NCI-H774 (cell line): ENCODE results near the gene CNOT8.
"Not testable (repeated sequence)": the region's sequence is repeated elsewhere in the genome, so short reads cannot be mapped to it uniquely, and the experiment has no call there.

Source experiments
- DNase-seq: peaks from one replicate; lab custom pipeline; 2025; lab: John Stamatoyannopoulos, UW

Gene CNOT8

DNA sequence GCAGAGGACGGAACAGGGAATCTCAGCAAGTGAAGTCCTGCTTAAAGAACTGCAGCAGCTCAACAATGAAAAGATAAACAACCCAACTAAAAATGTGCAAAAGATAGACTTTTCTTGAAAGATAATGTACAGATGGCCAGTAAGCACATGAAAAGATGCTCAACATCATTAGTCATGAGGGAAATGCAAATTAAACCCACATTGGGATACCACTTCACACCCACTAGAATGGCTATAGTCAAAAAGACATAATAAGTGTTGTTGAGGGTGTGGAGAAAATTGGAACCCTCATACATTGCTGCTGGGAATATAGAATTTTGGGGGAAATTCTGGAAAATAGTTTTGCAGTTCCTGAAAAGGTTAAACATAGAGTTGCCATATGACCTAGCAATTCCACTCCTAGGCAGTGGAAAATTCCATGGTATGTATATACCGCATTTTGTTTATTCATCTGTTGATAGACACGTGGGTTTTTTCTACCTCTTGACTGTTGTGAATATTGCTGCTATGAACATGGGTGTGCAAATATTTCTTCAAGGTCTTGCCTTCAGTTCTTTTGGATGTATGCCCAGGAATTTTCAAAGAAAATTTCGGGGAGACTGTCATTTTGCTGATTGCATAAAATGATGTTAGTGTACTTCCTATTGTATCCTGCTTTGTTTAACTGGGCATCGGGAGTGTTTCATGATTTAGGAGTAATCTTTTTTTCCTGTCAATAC lies 7.2 kb downstream of the CNOT8 start:
- DNase-seq = no peak

GRCh38 chr5:154866841-154867240 lies 8.4 kb downstream of the CNOT8 start:
- DNase-seq = no peak

DNA sequence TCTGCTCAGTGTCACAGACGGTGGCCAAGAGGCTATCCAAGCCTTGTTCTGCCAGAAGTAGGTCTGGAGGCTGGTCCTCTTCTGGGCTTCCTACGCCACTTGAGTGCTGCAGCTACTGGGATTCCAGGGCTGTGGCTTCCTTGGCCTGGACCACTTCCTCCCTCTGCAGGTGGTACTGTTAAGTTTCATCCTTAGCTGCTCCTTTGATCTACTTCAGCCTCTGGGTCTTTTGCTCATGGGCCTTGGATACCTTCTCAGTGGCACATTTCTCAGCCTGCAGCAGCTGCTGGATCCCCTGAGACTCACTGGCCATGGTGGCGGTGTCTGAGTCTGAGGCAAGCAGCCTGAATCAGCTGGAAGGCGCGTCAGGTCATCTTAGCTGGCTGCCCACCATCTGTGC lies 10.3 kb downstream of the CNOT8 start:
- DNase-seq = no peak

- no peak for DNase-seq
Measured at GRCh38 chr5:154871734-154872133, 13.3 kb downstream of the CNOT8 start.

GRCh38 chr5:154873791-154874331 lies 15.4 kb downstream of the CNOT8 start:
- no peak for DNase-seq

DNA sequence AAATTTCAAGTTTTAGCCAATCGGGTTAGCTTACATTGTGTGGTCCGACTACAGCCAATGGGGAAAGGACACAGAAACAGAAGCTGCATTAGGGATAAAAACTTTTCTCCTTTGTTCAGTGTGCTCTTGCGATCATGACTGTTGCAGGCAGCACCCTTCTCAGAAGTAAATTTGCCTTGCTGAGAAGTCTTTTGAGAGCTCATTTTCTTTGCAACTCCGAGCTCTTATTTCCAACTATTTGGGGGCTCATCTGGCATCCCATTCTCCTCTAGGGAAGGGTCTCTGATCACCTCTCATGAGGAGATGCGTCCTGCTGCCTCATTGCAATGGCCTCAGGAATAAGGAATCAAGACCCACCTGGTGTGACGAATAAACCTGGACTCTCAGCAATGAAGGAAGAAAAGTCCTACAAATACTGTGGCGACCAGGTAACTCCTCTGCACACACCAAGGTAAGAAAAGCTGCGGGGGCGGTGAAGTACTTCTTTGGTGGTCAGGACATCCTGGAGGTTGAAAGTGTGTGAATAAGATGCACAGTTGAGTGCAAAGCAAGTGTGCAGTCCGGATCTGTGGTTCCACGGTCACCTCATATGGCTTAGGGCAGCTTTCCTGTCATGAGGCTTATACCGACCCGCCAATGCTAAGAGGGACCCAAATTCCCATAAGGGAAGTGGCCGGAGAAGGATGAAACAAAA lies 20.4 kb downstream of the CNOT8 start:
- no peak for DNase-seq

- no peak for DNase-seq
Measured at GRCh38 chr5:154881986-154882385, 23.6 kb downstream of the CNOT8 start.

- no peak for DNase-seq
Measured at GRCh38 chr5:154884424-154884823, 26.0 kb downstream of the CNOT8 start.

- DNase-seq = no peak
Measured at GRCh38 chr5:154885439-154885838, 27.0 kb downstream of the CNOT8 start.

GRCh38 chr5:154892369-154892771 lies 33.9 kb downstream of the CNOT8 start:
- no peak for DNase-seq

GRCh38 chr5:154893381-154893780 lies 35.0 kb downstream of the CNOT8 start:
- DNase-seq = no peak

GRCh38 chr5:154895606-154896561 lies 37.5 kb downstream of the CNOT8 start:
- no peak for DNase-seq

GRCh38 chr5:154896562-154897165 lies 38.2 kb downstream of the CNOT8 start:
- DNase-seq = no peak

GRCh38 chr5:154898210-154898609 lies 39.8 kb downstream of the CNOT8 start:
- DNase-seq = no peak

DNA sequence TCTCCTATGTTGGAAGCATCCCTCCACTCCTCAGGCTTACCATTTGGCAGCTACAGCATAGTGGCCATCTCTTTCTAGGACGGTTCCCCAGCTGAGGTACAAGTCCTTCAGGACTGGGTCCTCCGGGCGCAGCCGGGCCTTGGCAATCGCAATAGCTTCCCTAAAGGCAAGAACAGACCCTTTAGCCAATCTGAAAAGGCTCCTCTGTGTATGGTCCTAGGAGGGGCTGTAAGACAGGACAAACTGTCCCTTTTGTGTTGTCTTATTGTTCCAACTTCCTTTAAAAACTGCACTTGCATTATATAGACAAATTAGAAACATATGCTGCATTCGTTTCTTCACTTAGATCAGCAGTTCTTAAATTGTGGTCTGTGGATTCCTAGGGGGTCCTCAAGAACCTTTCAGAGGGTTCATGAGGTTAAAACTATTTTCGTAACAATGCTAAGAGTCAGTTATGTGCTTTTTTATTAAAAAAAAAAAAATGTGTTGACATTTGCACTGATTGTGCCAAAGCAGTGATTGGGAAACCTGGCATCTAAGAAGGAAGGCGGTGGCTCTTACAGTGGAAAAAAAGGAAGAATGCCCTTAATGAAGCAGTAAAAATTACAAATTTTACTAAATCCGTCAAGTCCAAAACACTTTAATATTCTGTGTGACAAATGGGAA lies 40.9 kb downstream of the CNOT8 start:
- no peak for DNase-seq

DNA sequence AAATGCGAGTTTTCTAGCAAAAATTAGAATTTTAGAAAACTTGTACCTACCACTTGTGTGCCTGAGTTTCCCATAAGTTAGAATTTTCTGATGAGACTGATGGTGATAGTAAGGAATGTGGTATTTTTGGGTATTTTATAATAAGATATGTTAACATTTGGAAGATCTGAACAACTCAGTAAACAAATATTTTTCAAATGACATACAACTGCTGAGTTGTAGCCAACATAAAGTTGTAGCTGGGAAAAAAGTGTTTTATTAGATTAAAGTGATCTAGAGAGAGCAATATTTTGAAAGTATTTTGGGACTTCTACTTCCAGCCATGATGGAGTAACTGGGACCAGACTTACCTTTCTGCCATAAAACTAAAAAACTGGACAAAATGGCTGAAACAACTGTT lies 41.6 kb downstream of the CNOT8 start:
- no peak for DNase-seq

GRCh38 chr5:154901276-154901675 lies 42.8 kb downstream of the CNOT8 start:
- DNase-seq = no peak

DNA sequence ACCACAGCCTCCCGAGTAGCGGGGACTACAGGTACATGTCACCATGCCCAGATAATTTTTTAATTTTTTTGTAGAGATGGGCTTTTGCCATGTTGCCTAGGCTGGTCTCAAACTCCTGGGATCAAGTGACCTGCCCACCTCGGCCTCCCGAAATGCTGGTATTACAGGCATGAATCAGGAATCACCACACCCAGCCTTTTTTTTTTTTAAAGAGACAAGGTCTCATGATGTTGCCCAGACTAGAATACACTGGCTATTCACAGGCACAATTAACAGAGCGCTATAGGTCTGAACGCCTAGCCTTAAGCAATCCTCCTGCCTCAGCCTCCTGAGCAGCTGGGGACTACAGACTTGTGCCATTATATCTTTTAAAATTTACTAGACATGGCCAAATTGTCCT lies 43.5 kb downstream of the CNOT8 start:
- no peak for DNase-seq

DNA sequence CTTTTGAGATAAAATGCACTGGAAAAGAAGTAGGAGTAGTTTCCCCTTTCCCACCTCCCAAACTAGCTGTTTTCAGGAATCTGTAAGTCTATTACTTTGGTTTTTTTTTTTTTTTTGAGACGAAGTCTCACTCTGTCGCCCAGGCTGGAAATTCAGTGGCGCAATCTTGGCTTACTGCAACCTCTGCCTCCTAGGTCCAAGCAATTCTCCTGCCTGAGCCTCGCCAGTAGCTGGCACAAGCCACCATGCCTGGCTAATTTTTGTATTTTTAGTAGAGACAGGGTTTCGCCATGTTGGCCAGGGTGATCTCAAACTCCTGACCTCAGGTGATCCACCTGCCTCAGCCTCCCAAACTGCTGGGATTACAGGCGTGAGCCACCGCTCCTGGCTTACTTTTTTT lies 47.2 kb downstream of the CNOT8 start:
- not testable (repeated sequence) for DNase-seq

GRCh38 chr5:154916874-154917273 lies 58.4 kb downstream of the CNOT8 start:
- no peak for DNase-seq

GRCh38 chr5:154917757-154918156 lies 59.3 kb downstream of the CNOT8 start:
- DNase-seq = no peak
